Retinal pigment epithelial cell (primary cell): Measurements from ENCODE around the gene PCYT1A.
"Not testable (repeated sequence)": the region's sequence is repeated elsewhere in the genome, so short reads cannot be mapped to it uniquely, and the experiment has no call there.

ENCODE experiments used
- DNase-seq: peaks from one replicate; pipeline ENCODE4 v3.0.0-alpha.2; 2010; ENCODE audit warnings: low read depth
- H3K4me3 ChIP-seq: 2 replicates; pipeline ENCODE4 v1.5.1; 2011; ENCODE audit warnings: mild to moderate bottlenecking, low read length, control low read depth, moderate library complexity
- TF ChIP-seq, protein P1 (sequence below): conservative IDR thresholded peaks from 2 replicates; pipeline ENCODE4 v1.5.1; 2011; ENCODE audit warnings: low read depth, low read length, control low read depth, inconsistent platforms

Gene PCYT1A

DNA sequence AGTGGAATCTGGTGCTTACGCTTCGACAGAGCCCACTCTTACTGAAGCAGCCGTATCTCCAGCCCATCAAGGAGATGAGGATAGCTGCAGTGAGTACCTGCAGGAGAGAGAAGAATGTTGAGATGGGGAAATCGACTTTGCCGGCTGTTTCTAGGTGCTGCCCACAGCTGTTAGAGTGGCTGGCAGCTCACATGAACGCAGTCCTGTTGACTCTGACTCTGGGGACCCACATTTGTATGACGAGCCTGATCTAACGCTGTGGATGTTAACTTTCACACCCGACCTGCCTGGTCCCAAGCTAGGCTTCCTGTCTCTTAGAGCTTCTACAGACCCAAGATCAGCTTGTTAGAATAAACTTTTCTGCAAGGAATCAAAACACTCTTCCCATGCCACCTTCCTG lies 39.4 kb upstream of the PCYT1A start:
- TF ChIP-seq, protein P1, sequence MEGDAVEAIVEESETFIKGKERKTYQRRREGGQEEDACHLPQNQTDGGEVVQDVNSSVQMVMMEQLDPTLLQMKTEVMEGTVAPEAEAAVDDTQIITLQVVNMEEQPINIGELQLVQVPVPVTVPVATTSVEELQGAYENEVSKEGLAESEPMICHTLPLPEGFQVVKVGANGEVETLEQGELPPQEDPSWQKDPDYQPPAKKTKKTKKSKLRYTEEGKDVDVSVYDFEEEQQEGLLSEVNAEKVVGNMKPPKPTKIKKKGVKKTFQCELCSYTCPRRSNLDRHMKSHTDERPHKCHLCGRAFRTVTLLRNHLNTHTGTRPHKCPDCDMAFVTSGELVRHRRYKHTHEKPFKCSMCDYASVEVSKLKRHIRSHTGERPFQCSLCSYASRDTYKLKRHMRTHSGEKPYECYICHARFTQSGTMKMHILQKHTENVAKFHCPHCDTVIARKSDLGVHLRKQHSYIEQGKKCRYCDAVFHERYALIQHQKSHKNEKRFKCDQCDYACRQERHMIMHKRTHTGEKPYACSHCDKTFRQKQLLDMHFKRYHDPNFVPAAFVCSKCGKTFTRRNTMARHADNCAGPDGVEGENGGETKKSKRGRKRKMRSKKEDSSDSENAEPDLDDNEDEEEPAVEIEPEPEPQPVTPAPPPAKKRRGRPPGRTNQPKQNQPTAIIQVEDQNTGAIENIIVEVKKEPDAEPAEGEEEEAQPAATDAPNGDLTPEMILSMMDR = no peak
- no peak overlapping the region for H3K4me3 ChIP-seq
- no peak for DNase-seq

DNA sequence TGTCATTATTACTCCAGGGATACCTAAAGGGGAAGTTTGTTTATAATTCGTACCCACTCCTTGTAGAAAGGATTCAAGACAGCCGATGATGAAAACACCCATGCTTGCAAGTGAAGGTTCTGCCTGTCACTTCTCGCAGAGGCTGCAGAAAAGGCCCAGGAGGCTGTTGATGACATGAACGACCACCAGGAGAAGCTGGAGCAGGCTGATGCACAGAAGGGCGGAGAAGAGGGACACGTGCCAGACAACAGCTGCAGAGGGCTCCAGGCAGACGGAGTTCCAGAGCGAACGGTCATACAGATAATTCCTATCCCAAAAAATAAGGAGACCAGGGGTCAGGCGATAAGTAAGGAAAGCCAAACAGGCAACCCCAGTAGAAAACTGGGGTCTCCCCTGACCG lies 36.2 kb upstream of the PCYT1A start:
- no peak for DNase-seq
- TF ChIP-seq, protein P1 = peak; percentile 27
- no peak overlapping the region for H3K4me3 ChIP-seq

DNA sequence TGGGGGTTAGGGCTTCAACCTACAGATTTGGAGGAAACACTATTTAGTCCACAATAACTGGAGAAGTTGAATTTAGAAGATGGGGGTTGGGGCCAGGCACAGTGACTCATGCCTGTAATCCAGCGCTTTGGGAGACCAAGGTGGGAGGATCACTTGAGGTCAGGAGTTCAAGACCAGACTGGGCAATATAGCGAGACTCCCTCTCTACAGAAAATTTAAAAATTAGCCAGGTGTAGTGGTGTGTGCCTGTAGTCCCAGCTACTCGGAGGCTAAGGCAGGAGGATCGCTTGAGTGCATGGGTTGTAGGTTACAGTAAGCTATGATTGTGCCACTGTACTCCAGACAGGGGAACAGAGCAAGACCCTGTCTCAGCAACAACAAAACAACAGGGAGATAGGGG lies 35.5 kb upstream of the PCYT1A start:
- DNase-seq = no peak
- TF ChIP-seq, protein P1 = no peak

DNA sequence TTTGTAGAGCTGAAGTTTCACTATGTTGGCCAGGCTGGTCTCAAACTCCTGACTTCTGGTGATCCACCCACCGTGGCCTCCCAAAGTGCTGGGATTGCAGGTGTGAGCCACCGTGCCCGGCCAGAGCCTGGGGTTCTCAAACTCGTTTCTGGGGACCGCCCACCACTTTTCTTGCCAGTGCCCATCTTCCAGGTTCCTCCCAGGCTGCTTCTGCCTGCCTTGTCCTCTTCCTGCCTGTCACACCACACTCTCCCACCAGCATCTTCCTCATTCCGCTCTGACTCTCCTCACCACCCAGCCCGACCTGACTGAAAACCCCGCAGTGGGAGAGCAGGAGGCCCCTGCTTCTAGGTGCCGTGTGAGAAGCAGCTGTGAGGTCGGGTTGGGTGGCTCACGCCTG lies 33.6 kb upstream of the PCYT1A start:
- TF ChIP-seq, protein P1 = no peak
- H3K4me3 ChIP-seq = no peak overlapping the region
- no peak for DNase-seq

More for the DNA sequence above, 35.5 kb upstream of the PCYT1A start:
- H3K4me3 ChIP-seq = no peak overlapping the region

DNA sequence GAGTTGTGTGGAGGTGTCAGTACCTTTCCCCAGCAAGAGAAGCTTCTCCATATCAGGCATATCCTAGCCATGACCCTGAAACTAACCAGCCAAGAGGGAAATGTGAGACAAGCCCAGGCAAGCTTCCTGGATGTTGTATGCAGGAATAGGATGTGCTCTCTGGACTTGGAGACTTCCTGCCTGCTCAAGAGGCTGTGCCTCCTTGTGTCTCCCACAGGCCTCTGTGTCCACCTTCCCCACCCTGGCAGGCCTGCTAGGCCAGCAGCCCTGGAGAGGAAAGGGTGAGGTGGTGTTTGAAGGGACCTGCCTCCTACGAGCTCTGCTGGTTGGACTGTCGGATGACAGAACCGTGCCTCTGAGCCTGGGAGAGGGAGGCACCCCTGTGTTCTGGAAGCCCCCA lies 32.6 kb upstream of the PCYT1A start:
- TF ChIP-seq, protein P1 = no peak
- H3K4me3 ChIP-seq = no peak overlapping the region
- no peak for DNase-seq

DNA sequence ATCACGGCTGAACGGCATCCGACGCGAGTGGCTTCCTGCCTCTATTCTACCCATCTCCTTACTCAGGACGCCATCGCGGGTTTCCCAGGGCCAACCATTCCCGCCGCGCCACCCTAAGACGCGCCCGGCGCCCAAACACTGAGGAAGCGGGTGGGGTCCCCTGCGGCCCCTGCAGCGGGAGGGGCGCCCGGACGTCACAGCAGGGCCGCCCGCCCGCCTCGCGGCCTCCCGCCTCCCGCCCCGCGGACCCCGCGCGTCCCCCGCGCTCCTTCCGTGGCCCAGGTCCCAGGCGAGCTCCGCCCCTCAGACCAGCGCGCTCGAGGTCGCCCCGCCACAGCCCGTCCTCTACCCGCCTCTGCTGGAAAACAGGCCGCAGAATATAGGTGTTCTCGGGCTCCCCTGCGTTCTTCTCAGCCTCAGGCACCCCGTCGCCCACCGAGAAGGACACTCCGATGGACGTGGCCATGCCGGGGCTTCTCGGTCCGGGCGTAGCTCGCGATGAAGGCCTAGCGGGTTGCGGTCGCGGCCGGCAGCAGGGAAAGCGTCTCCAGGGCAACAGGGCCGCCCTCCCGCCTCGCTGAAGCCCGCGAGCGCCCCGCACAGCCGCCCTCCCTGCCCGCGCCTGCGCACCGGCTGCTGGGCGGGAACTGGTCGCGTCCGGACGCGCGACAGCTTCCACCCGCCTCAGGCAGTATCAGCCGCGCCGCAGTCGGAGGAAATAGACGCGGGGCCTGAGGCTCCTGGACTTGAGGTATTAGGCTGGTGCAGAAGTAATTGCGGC lies 30.4 kb upstream of the PCYT1A start, which contains the start of gene DYNLT2B:
Gene DYNLT2B, minus strand, starts transcription at position 554 of the 781 bp plus-strand sequence. Its CDS starts 88 bp downstream, at position 466.
- DNase-seq = peak; percentile 54
- TF ChIP-seq, protein P1 = no peak
- peak within 1 kb of the TSS; percentile 83 for H3K4me3 ChIP-seq

DNA sequence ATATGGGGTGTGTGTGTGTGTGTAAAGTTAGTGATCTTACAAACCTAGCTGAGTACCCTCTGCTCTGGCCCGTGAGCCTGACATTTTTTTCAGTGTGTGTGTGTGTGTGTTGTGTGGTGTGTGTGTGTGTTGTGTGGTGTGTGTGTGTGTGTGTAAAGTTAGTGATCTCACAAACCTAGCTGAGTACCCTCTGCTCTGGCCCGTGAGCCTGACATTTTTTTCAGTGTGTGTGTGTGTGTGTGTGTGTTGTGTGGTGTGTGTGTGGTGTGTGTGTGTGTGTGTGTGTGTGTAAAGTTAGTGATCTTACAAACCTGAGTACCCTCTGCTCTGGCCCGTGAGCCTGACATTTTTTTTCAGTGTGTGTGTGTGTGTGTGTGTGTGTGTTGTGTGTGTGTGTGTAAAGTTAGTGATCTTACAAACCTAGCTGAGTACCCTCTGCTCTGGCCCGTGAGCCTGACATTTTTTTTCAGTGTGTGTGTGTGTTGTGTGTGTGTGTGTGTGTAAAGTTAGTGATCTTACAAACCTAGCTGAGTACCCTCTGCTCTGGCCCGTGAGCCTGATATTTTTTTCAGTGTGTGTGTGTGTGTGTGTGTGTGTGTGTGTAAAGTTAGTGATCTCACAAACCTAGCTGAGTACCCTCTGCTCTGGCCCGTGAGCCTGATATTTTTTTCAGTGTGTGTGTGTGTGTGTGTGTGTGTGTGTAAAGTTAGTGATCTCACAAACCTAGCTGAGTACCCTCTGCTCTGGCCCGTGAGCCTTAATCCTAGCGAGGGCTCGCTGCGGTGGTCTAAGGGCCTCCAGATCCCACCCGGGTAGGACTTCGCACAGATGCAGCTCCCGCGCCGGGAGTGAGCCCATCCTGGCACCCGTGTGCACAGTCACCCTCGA lies 29.5 kb upstream of the PCYT1A start:
- peak overlapping the region; percentile 83 for H3K4me3 ChIP-seq
- not testable (repeated sequence) for DNase-seq
